Kidney (tissue), 14 donors: ENCODE results near the gene KHDC1. TPM values are rescaled to one million over a fixed set of nuclear protein-coding genes. Genes with fewer than 3 reads are reported as not detected.
"Not testable (repeated sequence)": the region's sequence is repeated elsewhere in the genome, so short reads cannot be mapped to it uniquely, and the experiment has no call there.

Experiments used
- DNase-seq, 5 donors: peaks; one replicate each; pipeline ENCODE4 v3.0.0-alpha.2; 2013 to 2020
- FAIRE-seq: peaks from 2 replicates; lab custom pipeline; 2012; peaks lifted over from hg19 to GRCh38; lab: Jason Lieb, UNC
- H3K27ac ChIP-seq, 2 donors: one replicate each; pipeline ENCODE4 v1.7.0; 2013; ENCODE audit warnings: low read depth in 2 of 2, low read length in 2 of 2, inconsistent platforms in 1 of 2
- H3K27me3 ChIP-seq: one replicate; pipeline ENCODE4 v1.7.1; 2013; ENCODE audit warnings: low read length, inconsistent platforms; ENCODE audit not compliant: control insufficient read depth, insufficient read depth
- H3K36me3 ChIP-seq, 3 donors: one replicate each; pipeline versions ENCODE4 v1.7.0 to v1.7.1; 2013; ENCODE audit warnings: low read length in 3 of 3, control low read depth in 1 of 3, inconsistent platforms in 1 of 3; ENCODE audit not compliant: insufficient read depth in 3 of 3, control insufficient read depth in 2 of 3
- H3K4me1 ChIP-seq, 3 donors: one replicate each; pipeline versions ENCODE4 v1.7.0 to v1.7.1; 2013; ENCODE audit warnings: low read length in 3 of 3, inconsistent platforms in 1 of 3, low read depth in 1 of 3; ENCODE audit not compliant: control insufficient read depth in 2 of 3, insufficient read depth in 2 of 3
- H3K4me3 ChIP-seq, 3 donors: one replicate each; pipeline versions ENCODE4 v1.7.0 to v1.8.1; 2013; ENCODE audit warnings: low read length in 3 of 3, control low read depth in 1 of 3, inconsistent platforms in 1 of 3
- H3K9ac ChIP-seq, 3 donors: one replicate each; pipeline versions ENCODE4 v1.7.0 to v1.7.1; 2013; ENCODE audit warnings: low read length in 3 of 3, control low read depth in 1 of 3, inconsistent platforms in 1 of 3
- H3K9me3 ChIP-seq, 3 donors: one replicate each; pipeline versions ENCODE4 v1.7.0 to v1.7.1; 2013; ENCODE audit warnings: low read length in 3 of 3, control low read depth in 1 of 3, inconsistent platforms in 1 of 3; ENCODE audit not compliant: control insufficient read depth in 2 of 3, insufficient read depth in 1 of 3
- CTCF ChIP-seq: IDR thresholded peaks from 3 replicates; pipeline ENCODE4 v1.5.1; 2012; ENCODE audit warnings: mild to moderate bottlenecking, moderate library complexity, borderline replicate concordance; ENCODE audit not compliant: insufficient read depth; ENCODE audit errors: extremely low read depth
- intact Hi-C: fragments of 100-400 bp; cut with DNase I; formaldehyde crosslinking; loops from one replicate; pipeline ENCODE4 v1.11.1; 2022
- polyA plus RNA-seq: library from polyadenylated mRNA; stranded (reverse); fragments of 350-450 nt; fragmentation: Illumina TruSeq; extraction: RNeasy Lipid Tissue Mini Kit (QIAGEN cat#74804); gene quantifications from one replicate; pipeline ENCODE4 v1.2.3, GENCODE V29; 2014; ENCODE audit warnings: low read depth, low replicate concordance; ENCODE audit not compliant: insufficient read depth
- total RNA-seq: library from RNA; stranded (reverse); fragmentation: NEBNext Ultra II Directional; extraction: Animal tissue kit (Norgen Biotek cat#: 25700); gene quantifications from one replicate; pipeline ENCODE4 v1.2.1, GENCODE V29; 2021
- donor health status: control.
- donor health status: control.
- donor health status: control.
- donor health status: control.
- donor health status: control.
- donor health status: DM: yes; HTN: yes; CAD: no.
- donor health status: Normal renal cell carcinoma (clear cell type).

Gene KHDC1
- total and polyA plus RNA-seq, 2 donors from 2014 or later: 1.0 to 1.7 TPM

GRCh38 chr6:73264446-73264845, 1.4 kb upstream of the KHDC1 start:
- no peak for FAIRE-seq
- Histone ChIP-seq H3K27ac (no peak overlapping the region), H3K9ac (no peak overlapping the region), H3K4me3 (no peak overlapping the region), H3K27me3 (no peaks in the 10 kb centered on the region), H3K36me3 (no peaks in the 10 kb centered on the region), H3K4me1 (peaks cover 0 to 2% (median 0%) of the 10 kb centered on the region in 3 donors), H3K9me3 (no peaks in the 10 kb centered on the region)
- intact Hi-C loops: no loop called here
- TF ChIP-seq CTCF: no peak
- no peak for DNase-seq

GRCh38 chr6:73263570-73263909, 544 bp upstream of the KHDC1 start:
- Histone ChIP-seq H3K27me3 (no peaks in the 10 kb centered on the region), H3K9ac (peak overlapping the region in 2 of 3 donors; percentile 38 to 58), H3K36me3 (no peaks in the 10 kb centered on the region), H3K4me1 (peaks cover 0 to 2% (median 0%) of the 10 kb centered on the region in 3 donors), H3K9me3 (no peaks in the 10 kb centered on the region), H3K4me3 (peak overlapping the region; percentile 54 to 77 (median 74)), H3K27ac (no peak overlapping the region)
- DNase-seq (peak in 1 of 5 donors; percentile 21), FAIRE-seq (no peak)
- TF ChIP-seq CTCF: no peak
- intact Hi-C loops: no loop called here

- H3K36me3 ChIP-seq: no peaks in the 10 kb centered on the region
- FAIRE-seq (no peak), DNase-seq (no peak)
- no peaks in the 10 kb centered on the region for H3K27me3 ChIP-seq
- intact Hi-C loops: no loop called here
- H3K9me3 ChIP-seq: no peaks in the 10 kb centered on the region
- H3K27ac ChIP-seq: no peak overlapping the region
- H3K9ac ChIP-seq: no peak overlapping the region
- peaks cover 0 to 2% (median 0%) of the 10 kb centered on the region in 3 donors for H3K4me1 ChIP-seq
- TF ChIP-seq CTCF: no peak
- no peak overlapping the region for H3K4me3 ChIP-seq
Observed at GRCh38 chr6:73258721-73259120, 4.3 kb downstream of the KHDC1 start.

GRCh38 chr6:73254323-73254722, 8.7 kb downstream of the KHDC1 start:
- H3K9ac ChIP-seq, H3K36me3 ChIP-seq, FAIRE-seq, intact Hi-C loops, H3K27ac ChIP-seq, DNase-seq, H3K9me3 ChIP-seq, H3K27me3 ChIP-seq, H3K4me1 ChIP-seq, H3K4me3 ChIP-seq: not testable (repeated sequence)
